Mucosa of rectum (tissue), 2 donors: ENCODE data around the gene SWAP70.

Source experiments
- H3K27ac ChIP-seq, 2 donors: one replicate each; pipeline ENCODE4 v1.7.0; 2013; ENCODE audit warnings: inconsistent platforms in 2 of 2, low read depth in 2 of 2, low read length in 2 of 2
- H3K27me3 ChIP-seq, 2 donors: one replicate each; pipeline ENCODE4 v1.7.0; 2013; ENCODE audit warnings: low read length in 2 of 2; ENCODE audit not compliant: control insufficient read depth in 2 of 2, insufficient read depth in 2 of 2
- H3K36me3 ChIP-seq, 2 donors: one replicate each; pipeline ENCODE4 v1.7.0; 2013; ENCODE audit warnings: low read length in 2 of 2; ENCODE audit not compliant: control insufficient read depth in 2 of 2, insufficient read depth in 2 of 2
- H3K4me1 ChIP-seq, 2 donors: one replicate each; pipeline ENCODE4 v1.7.0; 2013; ENCODE audit warnings: low read length in 2 of 2, mild to moderate bottlenecking in 1 of 2; ENCODE audit not compliant: control insufficient read depth in 2 of 2, insufficient read depth in 2 of 2
- H3K4me3 ChIP-seq, 2 donors: one replicate each; pipeline ENCODE4 v1.7.0; 2013; ENCODE audit warnings: low read length in 2 of 2
- H3K9ac ChIP-seq, 2 donors: one replicate each; pipeline ENCODE4 v1.7.0; 2013; ENCODE audit warnings: low read length in 2 of 2, low read depth in 1 of 2, mild to moderate bottlenecking in 1 of 2
- H3K9me3 ChIP-seq, 2 donors: one replicate each; pipeline ENCODE4 v1.7.0; 2013; ENCODE audit warnings: low read length in 2 of 2; ENCODE audit not compliant: control insufficient read depth in 2 of 2
- donor health status: healthy.
- donor health status: Normal muscosa, but diverticular disease.

SWAP70 gene

GRCh38 chr11:9665749-9666148, 1.9 kb downstream of the SWAP70 start:
- Histone ChIP-seq H3K27me3 (peaks cover 0 to 4% of the 10 kb centered on the region in 2 donors), H3K36me3 (no peaks in the 10 kb centered on the region), H3K27ac (no peak overlapping the region), H3K9me3 (no peaks in the 10 kb centered on the region), H3K4me3 (peak overlapping the region in 1 of 2 donors; percentile 90), H3K4me1 (peaks cover 3 to 11% of the 10 kb centered on the region in 2 donors), H3K9ac (no peak overlapping the region)

GRCh38 chr11:9669954-9670353, 6.1 kb downstream of the SWAP70 start:
- no peak overlapping the region for H3K4me3 ChIP-seq
- no peaks in the 10 kb centered on the region for H3K27me3 ChIP-seq
- no peak overlapping the region for H3K9ac ChIP-seq
- no peaks in the 10 kb centered on the region for H3K9me3 ChIP-seq
- peaks cover 0 to 2% of the 10 kb centered on the region in 2 donors for H3K4me1 ChIP-seq
- H3K36me3 ChIP-seq: no peaks in the 10 kb centered on the region
- no peak overlapping the region for H3K27ac ChIP-seq

- no peaks in the 10 kb centered on the region for H3K9me3 ChIP-seq
- no peaks in the 10 kb centered on the region for H3K36me3 ChIP-seq
- no peak overlapping the region for H3K9ac ChIP-seq
- H3K4me3 ChIP-seq: no peak overlapping the region
- H3K27ac ChIP-seq: no peak overlapping the region
- H3K27me3 ChIP-seq: no peaks in the 10 kb centered on the region
- H3K4me1 ChIP-seq: no peaks in the 10 kb centered on the region
These were observed 8.5 kb downstream of the SWAP70 start for GRCh38 chr11:9672288-9672916.

GRCh38 chr11:9672918-9673317, 9.0 kb downstream of the SWAP70 start:
- no peak overlapping the region for H3K9ac ChIP-seq
- no peak overlapping the region for H3K27ac ChIP-seq
- H3K36me3 ChIP-seq: no peaks in the 10 kb centered on the region
- no peaks in the 10 kb centered on the region for H3K9me3 ChIP-seq
- H3K27me3 ChIP-seq: no peaks in the 10 kb centered on the region
- H3K4me1 ChIP-seq: no peaks in the 10 kb centered on the region
- no peak overlapping the region for H3K4me3 ChIP-seq

- H3K9me3 ChIP-seq: no peaks in the 10 kb centered on the region
- H3K36me3 ChIP-seq: no peaks in the 10 kb centered on the region
- H3K4me1 ChIP-seq: no peaks in the 10 kb centered on the region
- H3K27ac ChIP-seq: no peak overlapping the region
- H3K4me3 ChIP-seq: no peak overlapping the region
- no peaks in the 10 kb centered on the region for H3K27me3 ChIP-seq
- no peak overlapping the region for H3K9ac ChIP-seq
These were observed 11.8 kb downstream of the SWAP70 start for GRCh38 chr11:9675691-9676090.

GRCh38 chr11:9677951-9678350, 14.1 kb downstream of the SWAP70 start:
- Histone ChIP-seq H3K9ac (no peak overlapping the region), H3K4me3 (no peak overlapping the region), H3K9me3 (no peaks in the 10 kb centered on the region), H3K27ac (no peak overlapping the region), H3K4me1 (no peaks in the 10 kb centered on the region), H3K27me3 (no peaks in the 10 kb centered on the region), H3K36me3 (no peaks in the 10 kb centered on the region)

- H3K27ac ChIP-seq: no peak overlapping the region
- H3K9me3 ChIP-seq: no peaks in the 10 kb centered on the region
- no peaks in the 10 kb centered on the region for H3K36me3 ChIP-seq
- no peak overlapping the region for H3K4me3 ChIP-seq
- no peaks in the 10 kb centered on the region for H3K27me3 ChIP-seq
- H3K4me1 ChIP-seq: no peaks in the 10 kb centered on the region
- no peak overlapping the region for H3K9ac ChIP-seq
These were observed 14.7 kb downstream of the SWAP70 start for GRCh38 chr11:9678576-9678975.

- H3K4me1 ChIP-seq: no peaks in the 10 kb centered on the region
- no peaks in the 10 kb centered on the region for H3K27me3 ChIP-seq
- H3K9ac ChIP-seq: no peak overlapping the region
- H3K4me3 ChIP-seq: no peak overlapping the region
- no peaks in the 10 kb centered on the region for H3K36me3 ChIP-seq
- H3K9me3 ChIP-seq: no peaks in the 10 kb centered on the region
- no peak overlapping the region for H3K27ac ChIP-seq
These were observed 16.2 kb downstream of the SWAP70 start for GRCh38 chr11:9680028-9680427.

GRCh38 chr11:9681583-9682372, 17.9 kb downstream of the SWAP70 start:
- no peak overlapping the region for H3K27ac ChIP-seq
- no peak overlapping the region for H3K9ac ChIP-seq
- H3K36me3 ChIP-seq: no peaks in the 10 kb centered on the region
- no peaks in the 10 kb centered on the region for H3K9me3 ChIP-seq
- H3K4me3 ChIP-seq: no peak overlapping the region
- H3K27me3 ChIP-seq: no peaks in the 10 kb centered on the region
- H3K4me1 ChIP-seq: peaks cover 0 to 2% of the 10 kb centered on the region in 2 donors

- Histone ChIP-seq H3K9ac (no peak overlapping the region), H3K4me1 (peaks cover 0 to 15% of the 10 kb centered on the region in 2 donors), H3K27me3 (no peaks in the 10 kb centered on the region), H3K27ac (peak overlapping the region; percentile 49 to 62), H3K36me3 (no peaks in the 10 kb centered on the region), H3K4me3 (no peak overlapping the region), H3K9me3 (no peaks in the 10 kb centered on the region)
These were observed 24.0 kb downstream of the SWAP70 start for GRCh38 chr11:9687711-9688477.
